Measurements from ENCODE around the gene TMEM51. TPM values are rescaled to one million over a fixed set of nuclear protein-coding genes. Genes with fewer than 3 reads are reported as not detected.

TMEM51 gene
- total RNA-seq, 1 donor from 2014 or later = 0.81 TPM

DNA sequence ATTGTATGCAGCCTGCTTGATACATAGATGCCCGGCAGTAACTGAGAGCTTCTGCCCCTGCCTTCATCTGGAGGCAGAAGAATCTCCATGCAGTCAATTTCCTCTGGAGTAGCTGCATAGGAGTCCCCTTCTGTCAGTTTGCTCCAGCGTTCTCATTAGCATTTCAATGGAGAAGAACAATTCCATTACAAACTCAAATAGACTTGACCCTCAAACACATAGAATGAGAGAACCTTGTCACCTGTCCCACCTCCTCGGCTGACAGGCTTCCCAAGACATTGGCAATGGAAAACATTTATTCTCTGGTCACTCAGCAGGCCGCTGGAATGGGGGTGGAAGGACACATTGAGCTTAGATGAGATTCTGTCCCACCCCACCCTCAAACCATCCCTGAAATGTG, 45.6 kb upstream of the TMEM51 start:
- peaks cover 13% of the 10 kb centered on the region for H3K9me3 Mint-ChIP-seq (ENCODE audit: unreplicated experiment)
- H3K27me3 Mint-ChIP-seq (ENCODE audit: unreplicated experiment) = peaks cover 5% of the 10 kb centered on the region
- no peak overlapping the region for H3K4me3 Mint-ChIP-seq (ENCODE audit: unreplicated experiment)
- H3K4me1 Mint-ChIP-seq (ENCODE audit: unreplicated experiment) = peaks cover 8% of the 10 kb centered on the region
- no peaks in the 10 kb centered on the region for H3K36me3 Mint-ChIP-seq (ENCODE audit: unreplicated experiment)
- no peak overlapping the region for H3K27ac Mint-ChIP-seq (ENCODE audit: unreplicated experiment)
- TF ChIP-seq, protein P1, sequence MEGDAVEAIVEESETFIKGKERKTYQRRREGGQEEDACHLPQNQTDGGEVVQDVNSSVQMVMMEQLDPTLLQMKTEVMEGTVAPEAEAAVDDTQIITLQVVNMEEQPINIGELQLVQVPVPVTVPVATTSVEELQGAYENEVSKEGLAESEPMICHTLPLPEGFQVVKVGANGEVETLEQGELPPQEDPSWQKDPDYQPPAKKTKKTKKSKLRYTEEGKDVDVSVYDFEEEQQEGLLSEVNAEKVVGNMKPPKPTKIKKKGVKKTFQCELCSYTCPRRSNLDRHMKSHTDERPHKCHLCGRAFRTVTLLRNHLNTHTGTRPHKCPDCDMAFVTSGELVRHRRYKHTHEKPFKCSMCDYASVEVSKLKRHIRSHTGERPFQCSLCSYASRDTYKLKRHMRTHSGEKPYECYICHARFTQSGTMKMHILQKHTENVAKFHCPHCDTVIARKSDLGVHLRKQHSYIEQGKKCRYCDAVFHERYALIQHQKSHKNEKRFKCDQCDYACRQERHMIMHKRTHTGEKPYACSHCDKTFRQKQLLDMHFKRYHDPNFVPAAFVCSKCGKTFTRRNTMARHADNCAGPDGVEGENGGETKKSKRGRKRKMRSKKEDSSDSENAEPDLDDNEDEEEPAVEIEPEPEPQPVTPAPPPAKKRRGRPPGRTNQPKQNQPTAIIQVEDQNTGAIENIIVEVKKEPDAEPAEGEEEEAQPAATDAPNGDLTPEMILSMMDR (IDR thresholded peaks at IDR 0.05) = no peak
- DNase-seq (ENCODE audit: extremely low spot score, unreplicated experiment) = no peak

DNA sequence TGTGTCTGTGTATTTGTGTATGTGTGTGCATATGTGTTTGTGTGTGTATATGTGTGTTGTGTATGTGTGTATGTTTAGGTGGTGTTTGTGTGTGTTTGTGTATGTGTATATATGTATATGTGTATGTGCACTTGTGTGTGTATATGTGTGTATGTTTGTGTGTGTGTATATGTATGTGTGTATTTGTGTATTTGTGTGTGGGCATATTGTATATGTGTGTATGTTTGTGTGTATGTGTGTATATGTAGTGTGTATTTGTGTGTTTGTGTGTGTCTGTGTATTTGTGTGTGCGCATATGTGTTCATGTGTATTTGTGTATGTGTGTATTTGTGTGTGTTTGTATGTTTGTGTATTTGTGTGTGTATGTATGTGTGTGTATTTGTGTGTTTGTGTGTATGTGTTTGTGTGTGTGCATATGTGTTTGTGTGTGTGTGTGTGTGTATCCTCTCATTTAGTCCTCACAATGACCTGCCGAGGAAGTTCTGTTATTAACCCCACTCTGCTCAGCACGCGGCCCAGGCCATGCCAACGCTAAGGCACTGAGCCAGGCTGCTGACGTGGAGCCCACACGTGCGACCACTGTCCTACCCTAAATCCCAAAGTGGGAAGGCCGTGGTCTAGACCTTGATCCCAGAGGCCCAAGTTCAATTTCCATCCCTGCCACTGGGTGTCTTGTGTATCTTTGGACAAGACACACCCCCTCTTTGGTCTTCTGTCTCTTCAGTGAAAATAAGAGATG, 43.2 kb upstream of the TMEM51 start:
- no peak for DNase-seq (ENCODE audit: extremely low spot score, unreplicated experiment)
- Mint-ChIP-seq H3K4me1 (ENCODE audit: unreplicated experiment) (peaks cover 8% of the 10 kb centered on the region), H3K27ac (ENCODE audit: unreplicated experiment) (no peak overlapping the region), H3K4me3 (ENCODE audit: unreplicated experiment) (no peak overlapping the region), H3K36me3 (ENCODE audit: unreplicated experiment) (peaks cover 2% of the 10 kb centered on the region), H3K27me3 (ENCODE audit: unreplicated experiment) (peaks cover 5% of the 10 kb centered on the region), H3K9me3 (ENCODE audit: unreplicated experiment) (peaks cover under 1% of the 10 kb centered on the region)
- TF ChIP-seq, protein P1 (IDR thresholded peaks at IDR 0.05) = no peak

DNA sequence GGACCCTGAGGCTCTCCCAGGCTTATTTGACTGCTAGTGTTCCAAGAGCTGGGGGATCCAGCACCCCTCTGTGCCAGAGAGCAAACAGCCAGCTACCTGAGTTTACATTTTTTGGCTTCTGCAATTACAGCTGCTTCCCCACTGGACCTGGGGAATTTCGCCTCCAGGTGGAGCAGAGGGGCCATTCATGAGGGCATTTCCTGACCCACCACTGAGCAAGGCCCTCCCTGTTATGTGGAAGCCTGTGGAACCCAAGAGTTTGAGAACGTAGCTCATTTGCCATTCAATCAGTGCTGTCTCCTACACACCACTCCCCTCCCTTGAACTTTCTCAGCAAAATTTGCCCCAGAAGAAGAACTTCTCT, 42.7 kb upstream of the TMEM51 start:
- Mint-ChIP-seq H3K36me3 (ENCODE audit: unreplicated experiment) (peaks cover 2% of the 10 kb centered on the region), H3K27ac (ENCODE audit: unreplicated experiment) (no peak overlapping the region), H3K4me1 (ENCODE audit: unreplicated experiment) (peaks cover 8% of the 10 kb centered on the region), H3K27me3 (ENCODE audit: unreplicated experiment) (peaks cover 5% of the 10 kb centered on the region), H3K9me3 (ENCODE audit: unreplicated experiment) (no peaks in the 10 kb centered on the region), H3K4me3 (ENCODE audit: unreplicated experiment) (no peak overlapping the region)
- TF ChIP-seq, protein P1 (IDR thresholded peaks at IDR 0.05) = no peak
- DNase-seq (ENCODE audit: extremely low spot score, unreplicated experiment) = no peak

DNA sequence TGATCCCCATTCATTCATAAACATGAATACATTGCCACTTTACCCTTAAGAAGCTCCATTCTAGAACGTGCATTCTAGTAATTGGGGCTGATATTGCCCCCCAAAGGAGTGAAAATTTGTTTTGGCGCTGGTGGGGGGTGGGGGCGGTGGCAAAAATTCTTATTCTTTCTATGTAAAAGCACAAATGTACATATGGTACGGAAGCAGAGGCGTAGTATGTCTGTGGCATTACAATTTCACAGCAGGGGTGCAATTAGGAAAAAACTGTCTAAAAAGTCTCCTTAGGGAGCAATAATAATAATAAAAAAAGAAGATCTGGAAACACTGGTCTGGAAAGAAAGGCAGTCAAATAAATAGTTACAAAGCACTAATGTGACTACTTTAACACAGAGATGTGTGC, 40.4 kb upstream of the TMEM51 start:
- H3K4me1 Mint-ChIP-seq (ENCODE audit: unreplicated experiment) = peaks cover 8% of the 10 kb centered on the region
- no peaks in the 10 kb centered on the region for H3K9me3 Mint-ChIP-seq (ENCODE audit: unreplicated experiment)
- no peak for DNase-seq (ENCODE audit: extremely low spot score, unreplicated experiment)
- no peak overlapping the region for H3K4me3 Mint-ChIP-seq (ENCODE audit: unreplicated experiment)
- no peak overlapping the region for H3K27ac Mint-ChIP-seq (ENCODE audit: unreplicated experiment)
- peaks cover 2% of the 10 kb centered on the region for H3K36me3 Mint-ChIP-seq (ENCODE audit: unreplicated experiment)
- peaks cover 5% of the 10 kb centered on the region for H3K27me3 Mint-ChIP-seq (ENCODE audit: unreplicated experiment)
- TF ChIP-seq, protein P1 (IDR thresholded peaks at IDR 0.05) = no peak

DNA sequence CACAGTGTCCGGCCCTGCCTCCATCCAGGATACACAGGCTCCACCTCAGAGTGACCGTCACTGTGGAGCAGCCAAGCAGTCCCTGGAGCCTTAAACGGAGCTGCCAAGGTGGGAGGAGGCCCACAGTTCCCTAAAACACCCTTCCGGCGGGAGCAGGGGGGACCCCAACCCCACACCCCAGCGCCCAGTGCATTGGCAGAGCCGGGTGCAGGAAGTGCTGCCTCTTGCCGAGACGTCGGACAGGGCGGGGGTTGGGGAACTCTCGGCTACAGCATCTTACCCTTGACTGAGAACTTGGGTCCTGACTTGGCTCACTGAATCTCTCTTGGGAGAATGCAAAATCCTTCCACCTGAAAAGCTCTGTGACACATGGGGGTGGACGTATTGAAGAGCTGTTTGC, 38.7 kb upstream of the TMEM51 start:
- H3K27ac Mint-ChIP-seq (ENCODE audit: unreplicated experiment) = no peak overlapping the region
- no peak for DNase-seq (ENCODE audit: extremely low spot score, unreplicated experiment)
- TF ChIP-seq, protein P1 (IDR thresholded peaks at IDR 0.05) = no peak
- H3K4me3 Mint-ChIP-seq (ENCODE audit: unreplicated experiment) = no peak overlapping the region
- peaks cover 2% of the 10 kb centered on the region for H3K36me3 Mint-ChIP-seq (ENCODE audit: unreplicated experiment)
- H3K4me1 Mint-ChIP-seq (ENCODE audit: unreplicated experiment) = peaks cover 8% of the 10 kb centered on the region
- no peaks in the 10 kb centered on the region for H3K9me3 Mint-ChIP-seq (ENCODE audit: unreplicated experiment)
- peaks cover under 1% of the 10 kb centered on the region for H3K27me3 Mint-ChIP-seq (ENCODE audit: unreplicated experiment)
